HG03103 (cell line): ENCODE results near the gene IZUMO1.
"Not testable (repeated sequence)": the region's sequence is repeated elsewhere in the genome, so short reads cannot be mapped to it uniquely, and the experiment has no call there.

Source experiments
- ATAC-seq: cut with Tn5 transposase; IDR thresholded peaks from one replicate; pipeline ENCODE4 v1.9.1; 2021; ENCODE audit warnings: low read depth; ENCODE audit not compliant: unreplicated experiment

Gene IZUMO1

DNA sequence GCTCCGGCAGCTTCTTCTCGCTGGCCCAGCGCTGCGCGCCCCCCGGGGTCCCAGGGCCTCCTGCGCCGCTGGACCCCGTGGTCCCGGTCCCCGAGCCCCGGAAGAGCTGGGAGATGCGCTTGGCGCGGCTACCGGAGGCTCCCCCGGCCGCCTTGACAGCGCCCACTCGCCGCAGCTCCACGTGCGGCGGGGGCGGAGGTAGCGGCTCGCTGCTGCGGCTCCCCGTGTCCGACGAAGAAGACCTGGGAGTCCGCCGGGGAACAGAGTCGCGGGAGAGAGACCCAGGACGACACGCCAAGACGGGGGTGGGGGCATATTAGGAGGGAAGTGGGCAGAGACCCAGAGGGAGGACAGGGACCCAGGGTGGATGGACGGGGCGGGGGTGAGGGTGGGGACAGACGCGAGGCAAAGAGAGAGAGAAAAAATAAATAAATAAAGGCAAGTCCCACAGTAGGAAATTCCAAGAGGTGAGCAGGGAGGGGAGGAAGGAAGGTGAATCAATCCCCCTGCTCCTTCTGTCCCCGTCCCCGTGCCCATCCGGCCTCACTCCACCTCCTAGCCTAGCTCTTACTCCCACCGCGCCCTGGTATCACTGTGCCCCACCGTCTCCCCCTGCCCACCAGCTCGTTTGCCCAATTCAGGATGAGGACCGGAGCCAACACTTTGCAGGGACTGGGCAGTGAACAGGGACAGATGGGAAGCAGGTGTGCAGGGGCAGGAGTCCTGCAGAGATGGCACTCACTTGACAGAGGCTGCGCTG is 7.1 kb downstream of the IZUMO1 start:
- ATAC-seq, result no peak

DNA sequence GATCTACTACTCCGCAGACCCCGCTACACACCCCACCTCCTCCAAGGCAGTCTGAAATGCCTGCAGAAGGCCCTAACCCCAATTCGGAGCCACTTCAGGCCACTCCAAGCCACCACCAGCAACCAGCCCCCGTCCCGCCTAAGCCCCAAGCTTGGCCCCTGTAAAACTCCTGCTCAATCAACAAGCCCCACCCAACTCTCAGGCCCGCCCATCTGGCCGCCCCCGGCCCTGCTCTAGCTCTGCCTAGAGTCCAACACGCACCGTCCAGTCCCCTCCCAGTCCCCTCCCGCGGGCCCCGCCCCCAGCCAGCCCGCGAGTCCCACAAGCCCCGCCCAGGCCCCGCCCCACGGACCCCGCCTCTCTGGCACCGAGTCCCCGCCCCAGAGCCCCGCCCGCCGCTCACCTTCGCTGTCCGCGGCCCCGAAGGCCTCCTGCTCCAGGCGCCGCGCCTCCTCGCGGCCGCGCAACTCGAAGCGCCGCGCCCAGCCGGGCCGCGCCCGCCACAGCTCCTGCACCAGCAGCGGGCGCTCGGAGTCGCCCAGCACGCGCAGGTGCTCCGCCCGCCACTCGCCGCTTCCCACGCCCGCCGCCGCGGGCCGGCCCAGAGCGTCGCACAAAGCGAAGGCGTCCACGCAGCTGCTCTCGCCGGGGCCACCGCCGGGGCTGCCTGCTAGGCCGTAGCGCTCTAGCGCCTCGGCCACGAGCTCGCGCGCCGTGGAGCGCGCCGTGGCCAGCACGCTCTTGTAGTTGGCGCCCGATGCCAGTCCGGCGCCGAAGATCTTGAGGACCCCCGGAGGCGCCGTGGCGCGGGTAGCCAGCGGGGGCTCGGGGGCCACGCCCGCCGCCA is 7.9 kb downstream of the IZUMO1 start:
- ATAC-seq, result peak; percentile 74

GRCh38 chr19:48737360-48737998 is 9.2 kb downstream of the IZUMO1 start:
- ATAC-seq, result no peak

- ATAC-seq, result no peak
These were observed 11.6 kb downstream of the IZUMO1 start for GRCh38 chr19:48735031-48735615.

GRCh38 chr19:48734625-48735024 is 12.1 kb downstream of the IZUMO1 start:
- ATAC-seq, result no peak

DNA sequence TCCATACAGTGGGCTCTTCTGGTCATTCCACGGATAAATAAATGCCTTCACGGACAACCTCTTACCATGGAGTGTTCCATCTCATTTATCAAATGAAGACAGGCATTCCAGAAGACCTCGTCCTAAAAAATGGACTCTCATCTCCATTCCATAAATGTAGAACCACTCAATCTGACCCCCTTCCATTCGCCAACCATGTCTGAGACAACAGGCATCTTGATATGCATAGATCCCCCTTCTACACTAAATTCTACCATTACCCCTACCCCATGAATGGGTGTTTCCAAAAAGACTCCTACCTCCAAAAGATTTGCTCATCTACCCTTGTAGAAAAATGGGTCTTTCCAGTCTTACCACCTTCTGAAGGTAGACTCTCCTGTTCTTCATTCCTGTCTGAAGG is 15.3 kb downstream of the IZUMO1 start:
- ATAC-seq, result no peak

DNA sequence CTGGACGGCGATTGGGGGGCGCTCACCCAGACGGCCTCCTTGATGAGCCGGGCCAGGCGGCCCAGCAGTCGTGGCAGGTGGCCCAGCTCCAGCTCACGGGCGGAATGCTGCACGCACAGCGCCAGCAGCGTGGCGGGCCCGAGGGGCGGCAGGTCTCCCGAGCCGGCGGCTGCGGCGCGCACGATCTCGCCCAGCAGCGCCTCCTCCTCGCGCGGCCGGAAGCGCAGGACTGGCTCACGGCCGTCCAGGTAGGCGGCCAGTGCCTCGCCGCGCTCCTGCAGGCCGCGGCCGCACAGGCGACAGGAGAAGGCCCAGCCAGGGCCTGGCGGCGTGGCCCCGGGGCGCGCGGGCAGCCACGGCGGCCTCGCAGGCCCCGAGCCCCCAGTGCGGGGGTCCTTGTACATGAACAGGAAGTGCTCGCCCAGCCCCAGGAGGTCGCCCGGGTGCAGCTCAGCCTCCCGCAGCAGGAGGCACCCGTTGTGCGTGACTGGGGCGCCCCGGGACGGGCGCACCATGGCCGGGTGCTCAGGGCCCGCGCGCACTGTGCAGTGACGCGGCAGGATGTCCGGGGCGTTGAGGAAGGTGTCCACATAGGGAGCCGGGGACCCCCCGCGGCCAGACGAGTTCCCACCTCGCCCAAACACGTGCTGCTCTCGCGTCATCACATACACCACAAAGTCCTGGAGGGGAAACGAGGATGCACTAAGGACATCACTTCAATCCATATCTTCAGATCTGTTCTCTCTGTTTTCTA is 17.6 kb downstream of the IZUMO1 start:
- ATAC-seq, result no peak

DNA sequence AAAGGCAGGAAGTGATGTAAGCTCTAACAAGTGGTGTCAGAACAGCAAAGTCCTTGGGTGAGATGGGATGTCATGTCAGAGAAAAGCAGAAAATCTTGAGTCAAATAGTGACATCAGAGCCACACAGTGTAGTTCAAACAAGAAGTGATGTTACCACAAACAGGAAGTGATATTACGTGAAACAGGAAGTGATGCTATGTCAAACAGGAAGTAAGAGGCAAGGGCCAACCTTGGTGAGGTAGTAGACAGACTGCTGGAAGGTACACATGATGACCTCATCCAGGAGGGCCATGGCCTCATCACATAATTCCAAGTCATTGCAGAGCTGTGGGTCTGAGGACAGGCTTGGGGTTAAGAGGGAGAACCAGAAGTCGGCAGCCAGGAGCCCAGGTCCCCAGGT is 20.2 kb downstream of the IZUMO1 start:
- no peak for ATAC-seq

DNA sequence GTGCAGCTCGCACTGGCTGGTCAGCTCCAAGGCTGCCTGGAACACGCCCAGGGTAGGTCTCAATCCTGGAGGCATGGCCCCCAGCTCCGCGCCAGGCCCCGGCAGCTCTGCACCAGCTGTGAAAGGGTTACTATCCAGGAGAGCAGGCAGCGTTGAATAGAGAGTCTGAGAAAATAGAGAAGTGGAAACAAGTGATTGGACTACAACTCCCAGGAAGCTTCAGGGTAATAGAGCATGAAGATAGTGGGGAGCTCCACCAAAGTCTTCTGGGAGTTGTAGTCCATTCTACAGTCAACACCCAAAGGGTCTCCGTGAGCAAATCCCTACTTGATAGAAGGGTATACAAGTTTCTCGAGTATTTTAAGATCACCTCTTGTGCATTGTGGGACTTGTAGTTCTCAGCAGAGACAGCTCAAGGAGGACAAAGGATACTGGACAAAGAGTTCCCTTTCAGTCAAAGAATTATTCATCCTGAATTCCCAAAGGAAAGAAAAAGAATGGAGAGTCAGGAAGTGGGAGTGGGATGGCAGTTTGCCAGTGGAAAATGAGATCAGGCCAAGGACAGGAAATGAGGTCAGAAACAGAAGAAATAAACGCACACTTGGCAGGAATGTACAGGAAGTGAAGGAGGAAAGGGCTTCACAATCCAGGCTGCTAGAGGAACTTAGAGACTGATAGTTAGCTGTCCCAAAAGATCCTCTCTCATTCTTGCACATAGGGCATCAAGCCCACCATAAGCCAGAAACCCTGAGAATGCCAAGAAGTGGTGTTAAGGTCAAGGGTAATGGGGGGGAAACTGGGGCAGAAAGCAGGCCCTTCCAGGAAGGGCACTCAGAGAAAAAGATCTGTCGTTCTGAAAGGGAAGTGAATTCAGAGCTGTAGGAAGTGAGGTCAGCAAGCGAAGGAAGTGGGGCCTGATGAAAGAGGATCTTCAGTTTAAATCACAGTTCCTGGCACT is 21.6 kb downstream of the IZUMO1 start:
- no peak for ATAC-seq

DNA sequence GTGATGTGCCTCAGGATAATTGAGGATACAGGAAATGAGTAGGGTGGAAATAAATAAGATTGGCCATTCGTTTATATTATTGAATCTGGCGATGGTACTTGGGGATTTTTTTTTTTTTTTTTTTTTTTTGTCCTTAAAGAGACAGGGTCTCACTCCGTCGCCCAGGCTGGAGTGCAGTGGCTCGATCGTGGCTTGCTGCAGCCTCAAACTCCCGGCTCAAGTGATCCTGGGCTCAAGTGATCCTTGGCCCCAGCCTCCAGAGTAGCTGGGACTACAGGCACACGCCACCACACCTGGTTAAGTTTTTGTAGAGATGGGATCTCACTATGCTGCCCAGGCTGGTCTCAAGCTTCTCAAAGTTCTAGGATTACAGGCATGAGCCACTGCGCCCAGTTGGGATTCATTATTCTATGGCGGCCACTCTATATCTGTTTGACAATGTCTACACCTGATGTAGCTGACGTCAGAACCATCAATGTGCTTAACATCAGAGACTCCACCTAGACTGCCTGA is 24.5 kb downstream of the IZUMO1 start:
- no peak for ATAC-seq

DNA sequence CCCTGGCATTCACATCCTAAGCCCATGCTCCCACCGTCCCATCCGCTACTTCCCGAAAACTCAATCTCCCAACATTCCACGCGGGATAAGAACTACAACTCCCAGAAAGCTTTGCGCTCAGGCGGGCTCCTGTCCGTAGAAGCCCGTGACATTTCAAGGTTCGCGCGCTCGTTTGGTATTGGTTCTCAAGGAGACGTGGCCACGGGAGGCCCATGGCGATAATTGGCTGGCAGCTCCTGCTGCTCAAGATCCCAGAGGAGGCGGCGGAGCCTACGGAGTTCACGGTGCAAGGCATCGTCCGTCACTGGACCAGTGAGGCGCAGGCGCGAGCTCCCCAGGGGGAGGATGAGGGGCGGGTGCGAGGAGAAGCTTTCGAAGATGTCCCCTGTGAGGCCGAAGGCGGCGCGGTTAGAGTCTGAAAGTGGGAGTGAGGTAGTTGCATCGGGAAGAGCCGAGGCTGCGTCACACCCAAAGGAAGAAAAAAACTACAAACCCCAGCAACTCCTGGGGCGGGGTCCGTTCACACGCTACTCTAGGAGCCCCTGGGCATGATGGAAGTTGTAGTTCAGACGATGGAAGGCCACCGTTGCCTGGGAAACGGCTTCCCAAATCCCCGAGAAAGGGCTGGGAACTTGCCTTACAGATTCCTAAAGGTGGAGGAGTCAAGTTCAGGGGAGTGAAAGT is 26.0 kb downstream of the IZUMO1 start:
- ATAC-seq, result peak; percentile 67

- no peak for ATAC-seq
These were observed 26.5 kb downstream of the IZUMO1 start for GRCh38 chr19:48720251-48720612.

DNA sequence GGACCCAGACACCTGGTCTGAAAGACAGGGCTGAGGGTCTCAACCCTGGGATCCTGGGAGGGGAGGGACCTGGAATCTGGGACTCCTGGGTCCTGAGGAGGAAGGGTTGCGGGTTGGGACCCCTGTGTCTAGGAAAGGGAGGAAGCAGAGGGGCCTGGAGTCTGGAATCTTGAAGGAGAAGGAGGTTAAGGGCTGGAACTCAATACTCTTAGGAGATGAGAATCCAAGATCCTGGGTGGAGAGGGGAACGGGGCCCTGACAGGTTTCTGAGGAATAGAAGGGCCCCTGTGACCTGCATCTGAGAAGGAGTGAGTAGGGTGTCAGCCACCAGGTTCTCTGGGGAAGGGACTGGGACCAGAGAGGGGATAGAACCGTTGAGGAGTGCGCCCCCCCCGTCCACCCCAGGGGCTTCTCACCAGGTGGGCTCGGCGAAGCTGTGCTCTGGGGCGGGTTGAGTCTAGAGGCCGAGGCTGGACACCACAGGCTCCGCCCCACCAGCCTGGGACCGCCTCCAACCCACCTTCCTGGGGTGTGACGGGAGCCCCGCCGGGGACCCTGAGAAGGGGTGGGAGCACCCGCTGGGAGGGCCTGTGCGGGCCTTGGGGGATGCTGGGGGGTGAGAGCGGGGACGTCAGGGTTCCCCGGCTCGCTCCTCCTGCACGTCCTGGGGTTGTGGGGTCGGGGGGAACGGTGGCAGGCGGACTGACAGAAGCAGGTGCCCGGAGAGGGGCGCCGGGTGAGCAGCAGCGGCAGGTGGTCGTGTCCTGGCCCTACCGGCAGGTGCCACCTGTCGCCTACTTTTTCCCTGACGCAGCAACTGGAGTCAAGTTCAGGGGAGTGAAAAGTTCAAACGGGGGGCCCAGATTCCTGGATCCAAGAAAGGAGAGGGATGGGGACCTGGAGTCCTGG is 27.2 kb downstream of the IZUMO1 start, which contains the start of gene MAMSTR:
Gene MAMSTR (minus strand): TSS at position 463 of the 909 bp plus-strand sequence. CDS start 694 bp downstream, outside the sequence.
- ATAC-seq, result no peak

GRCh38 chr19:48718711-48719231 is 27.9 kb downstream of the IZUMO1 start:
- no peak for ATAC-seq

- ATAC-seq, result not testable (repeated sequence)
These were observed 28.6 kb downstream of the IZUMO1 start for GRCh38 chr19:48718106-48718505.

DNA sequence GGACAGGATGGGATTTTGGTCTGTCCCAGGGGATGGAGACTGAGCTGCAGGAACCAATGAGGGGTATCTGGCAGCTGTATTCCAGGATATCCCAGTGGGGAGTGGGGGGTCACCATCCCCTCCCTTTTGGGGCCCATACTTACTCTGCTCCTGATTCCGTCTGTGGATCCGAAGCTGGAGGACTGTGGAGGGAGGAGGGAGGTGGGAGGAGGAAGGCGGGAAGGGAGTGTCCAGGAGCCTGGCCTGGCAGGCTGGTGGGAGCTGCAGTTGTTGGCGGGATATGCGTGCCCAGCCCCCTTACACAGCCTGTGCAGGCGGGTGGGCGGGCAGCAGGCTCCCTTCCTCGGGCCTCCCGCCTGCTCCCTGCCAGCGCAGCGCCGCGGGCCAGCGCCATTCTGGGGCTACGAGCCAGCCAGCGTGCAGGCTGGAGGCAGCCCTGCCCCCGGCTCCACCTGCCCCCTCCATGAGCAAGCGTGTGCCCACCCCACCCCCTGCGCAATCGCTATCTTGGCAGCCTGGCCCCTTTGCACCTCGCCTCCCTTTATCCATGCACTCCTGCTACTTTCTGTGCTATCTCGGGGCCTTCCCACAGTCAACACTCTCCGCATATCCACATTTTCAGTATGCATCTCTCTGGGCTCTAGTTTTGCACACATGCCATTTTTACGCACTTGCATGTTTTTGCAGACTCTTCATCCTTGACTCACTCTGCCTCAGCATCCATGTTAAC is 30.0 kb downstream of the IZUMO1 start:
- no peak for ATAC-seq
